DMS53 treated with DMSO at 0.1 percent for 48 hours (cell line): Measurements from ENCODE around the gene HOXB5.

ENCODE experiments used
- DNase-seq: peaks from one replicate; lab custom pipeline; 2025; ENCODE audit not compliant: unreplicated experiment; lab: John Stamatoyannopoulos, UW

The HOXB5 gene

GRCh38 chr17:48593126-48593829 lies at the start of gene HOXB5:
Gene HOXB5 (minus strand): TSS chr17:48593779. CDS start chr17:48593682, 97 bp downstream.
- no peak for DNase-seq

GRCh38 chr17:48642843-48643696 lies 49.5 kb upstream of the HOXB5 start:
- DNase-seq, result no peak

GRCh38 chr17:48642059-48642842 lies 48.7 kb upstream of the HOXB5 start:
- no peak for DNase-seq

GRCh38 chr17:48641541-48642058 lies 48.0 kb upstream of the HOXB5 start:
- no peak for DNase-seq

- DNase-seq, result no peak
Observed at GRCh38 chr17:48640858-48641180, 47.2 kb upstream of the HOXB5 start.

GRCh38 chr17:48639982-48640857 lies 46.6 kb upstream of the HOXB5 start:
- no peak for DNase-seq

GRCh38 chr17:48639136-48639535 lies 45.6 kb upstream of the HOXB5 start:
- no peak for DNase-seq

- DNase-seq, result no peak
Observed at GRCh38 chr17:48637323-48638260, 44.0 kb upstream of the HOXB5 start.

GRCh38 chr17:48636177-48637018 lies 42.8 kb upstream of the HOXB5 start:
- DNase-seq, result no peak

GRCh38 chr17:48634493-48635208 lies 41.1 kb upstream of the HOXB5 start:
- no peak for DNase-seq

- no peak for DNase-seq
Observed at GRCh38 chr17:48633266-48633677, 39.7 kb upstream of the HOXB5 start.

- no peak for DNase-seq
Observed at GRCh38 chr17:48632579-48633265, 39.1 kb upstream of the HOXB5 start.

GRCh38 chr17:48631693-48632578 lies 38.4 kb upstream of the HOXB5 start:
- no peak for DNase-seq

- DNase-seq, result no peak
Observed at GRCh38 chr17:48630925-48631692, 37.5 kb upstream of the HOXB5 start.
